Esophagus squamous epithelium (tissue), 5 donors: Measurements from ENCODE around the gene ARHGEF11. TPM values are rescaled to one million over a fixed set of nuclear protein-coding genes. Genes with fewer than 3 reads are reported as not detected.

Experiments used
- DNase-seq: peaks from one replicate; lab custom pipeline; 2025; lab: John Stamatoyannopoulos, UW
- H3K27ac ChIP-seq, 4 donors: fragments of 200-600 bp; sonication (generic); one replicate each; pipeline ENCODE4 v1.5.1; 2016 to 2019; ENCODE audit warnings: mild to moderate bottlenecking in 1 of 4
- H3K27me3 ChIP-seq, 4 donors: fragments of 200-600 bp; sonication (generic); 1 replicate in 3 of 4; 2 replicates in 1 of 4; pipeline versions ENCODE4 v1.5.1 to v1.6.0; 2017 to 2021; ENCODE audit warnings: antibody characterized with exemption in 1 of 4
- H3K36me3 ChIP-seq, 3 donors: fragments of 200-600 bp; sonication (generic); one replicate each; pipeline ENCODE4 v1.5.1; 2016 to 2019
- H3K4me1 ChIP-seq, 3 donors: fragments of 200-600 bp; sonication (generic); one replicate each; pipeline ENCODE4 v1.5.1; 2017 to 2019
- H3K4me3 ChIP-seq, 4 donors: fragments of 200-600 bp; sonication (generic); 1 replicate in 3 of 4; 2 replicates in 1 of 4; pipeline ENCODE4 v1.5.1; 2016 to 2019; ENCODE audit warnings: mild to moderate bottlenecking in 2 of 4, moderate library complexity in 1 of 4
- H3K9me3 ChIP-seq, 3 donors: fragments of 200-600 bp; sonication (generic); one replicate each; pipeline ENCODE4 v1.5.1; 2016 to 2019
- POLR2A ChIP-seq, 4 donors: fragments of 450-650 bp; IDR thresholded peaks; one replicate each; pipeline ENCODE4 v1.6.1; 2017; ENCODE audit warnings: antibody characterized with exemption in 4 of 4, mild to moderate bottlenecking in 4 of 4, moderate library complexity in 3 of 4
- WGBS, 2 donors: methylation state at CpG; one replicate each; pipeline ENCODE4 v1.1.5; 2018; 5-methylcytosine and 5-hydroxymethylcytosine counted together
- intact Hi-C: fragments of 100-400 bp; cut with DNase I; formaldehyde crosslinking; loops from one replicate; pipeline ENCODE4 v1.15.0; 2022
- total RNA-seq, 4 donors: library from RNA; depleted of rRNA; stranded (reverse); fragments of >200 nt; gene quantifications; one replicate each; pipeline ENCODE4 v1.1.0, GENCODE V29; 2016
- TF ChIP-seq, protein P1 (sequence below), 6 experiments: fragments of 450-650 bp in 4 of 6; fragments of 200-600 bp in 2 of 6; sonication (generic) in 2 of 6; IDR thresholded peaks; one replicate each; pipeline ENCODE4 v1.5.1; 2016 to 2019; ENCODE audit warnings: antibody characterized with exemption in 6 of 6, mild to moderate bottlenecking in 4 of 6, moderate library complexity in 4 of 6
- donor health status: DM: yes; HTN: yes; CAD: no.

ARHGEF11 gene
- total RNA-seq, 4 donors from 2014 or later: 15.5 to 24.2 (median 19.4) TPM

GRCh38 chr1:157019457-157019856 is 26.1 kb downstream of the ARHGEF11 start:
- H3K27ac ChIP-seq: no peak overlapping the region
- intact Hi-C loops: no loop called here
- no peaks in the 10 kb centered on the region for H3K27me3 ChIP-seq
- TF ChIP-seq, protein P1, sequence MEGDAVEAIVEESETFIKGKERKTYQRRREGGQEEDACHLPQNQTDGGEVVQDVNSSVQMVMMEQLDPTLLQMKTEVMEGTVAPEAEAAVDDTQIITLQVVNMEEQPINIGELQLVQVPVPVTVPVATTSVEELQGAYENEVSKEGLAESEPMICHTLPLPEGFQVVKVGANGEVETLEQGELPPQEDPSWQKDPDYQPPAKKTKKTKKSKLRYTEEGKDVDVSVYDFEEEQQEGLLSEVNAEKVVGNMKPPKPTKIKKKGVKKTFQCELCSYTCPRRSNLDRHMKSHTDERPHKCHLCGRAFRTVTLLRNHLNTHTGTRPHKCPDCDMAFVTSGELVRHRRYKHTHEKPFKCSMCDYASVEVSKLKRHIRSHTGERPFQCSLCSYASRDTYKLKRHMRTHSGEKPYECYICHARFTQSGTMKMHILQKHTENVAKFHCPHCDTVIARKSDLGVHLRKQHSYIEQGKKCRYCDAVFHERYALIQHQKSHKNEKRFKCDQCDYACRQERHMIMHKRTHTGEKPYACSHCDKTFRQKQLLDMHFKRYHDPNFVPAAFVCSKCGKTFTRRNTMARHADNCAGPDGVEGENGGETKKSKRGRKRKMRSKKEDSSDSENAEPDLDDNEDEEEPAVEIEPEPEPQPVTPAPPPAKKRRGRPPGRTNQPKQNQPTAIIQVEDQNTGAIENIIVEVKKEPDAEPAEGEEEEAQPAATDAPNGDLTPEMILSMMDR (IDR thresholded peaks at IDR 0.05): no peak
- no peak for TF ChIP-seq POLR2A (IDR thresholded peaks at IDR 0.05)
- no peak overlapping the region for H3K4me3 ChIP-seq
- no peaks in the 10 kb centered on the region for H3K4me1 ChIP-seq
- H3K36me3 ChIP-seq: peaks cover 0 to 4% (median 0%) of the 10 kb centered on the region in 3 donors
- DNase-seq: no peak
- peaks cover 0 to 18% (median 10%) of the 10 kb centered on the region in 3 donors for H3K9me3 ChIP-seq

GRCh38 chr1:157011845-157012244 is 33.7 kb downstream of the ARHGEF11 start:
- Histone ChIP-seq H3K9me3 (no peaks in the 10 kb centered on the region), H3K36me3 (no peaks in the 10 kb centered on the region), H3K27me3 (no peaks in the 10 kb centered on the region), H3K27ac (no peak overlapping the region), H3K4me3 (no peak overlapping the region), H3K4me1 (peaks cover 0 to 15% (median 0%) of the 10 kb centered on the region in 3 donors)
- no peak for TF ChIP-seq POLR2A (IDR thresholded peaks at IDR 0.05)
- TF ChIP-seq, protein P1 (IDR thresholded peaks at IDR 0.05): no peak
- WGBS, 2 donors: 89 to 91% methylated on average over 3 of the region's 3 CpGs
- intact Hi-C loops: no loop called here
- no peak for DNase-seq

DNA sequence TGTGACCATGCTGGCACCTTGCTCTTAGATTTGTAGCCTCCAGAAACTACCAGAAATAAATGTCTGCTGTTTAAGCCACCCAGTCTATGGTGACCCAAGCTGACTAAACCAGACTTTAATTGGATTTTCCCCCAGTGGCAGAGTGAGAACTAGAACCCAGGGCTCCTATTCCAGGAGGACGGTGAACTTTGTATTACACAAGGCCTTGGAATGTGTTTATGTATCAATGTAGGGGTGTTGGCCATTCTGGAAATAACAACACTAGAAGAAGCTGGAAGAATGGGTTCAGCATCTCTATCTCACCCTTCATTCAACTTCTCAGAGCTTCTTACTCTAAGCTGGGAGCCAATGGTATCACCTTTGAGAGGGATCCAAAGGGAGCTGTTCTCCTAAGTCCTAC is 37.0 kb downstream of the ARHGEF11 start:
- 79 to 89% methylated on average over 1 of the region's 1 CpG for WGBS, 2 donors
- TF ChIP-seq, protein P1 (IDR thresholded peaks at IDR 0.05): no peak
- no peak for TF ChIP-seq POLR2A (IDR thresholded peaks at IDR 0.05)
- peaks cover 0 to 19% (median 0%) of the 10 kb centered on the region in 3 donors for H3K4me1 ChIP-seq
- no peaks in the 10 kb centered on the region for H3K9me3 ChIP-seq
- H3K36me3 ChIP-seq: no peaks in the 10 kb centered on the region
- no peak overlapping the region for H3K4me3 ChIP-seq
- no peak overlapping the region for H3K27ac ChIP-seq
- no peaks in the 10 kb centered on the region for H3K27me3 ChIP-seq
- DNase-seq: no peak
- intact Hi-C loops: no loop called here

- peaks cover 0 to 19% (median 0%) of the 10 kb centered on the region in 3 donors for H3K4me1 ChIP-seq
- intact Hi-C loops: no loop called here
Measured at GRCh38 chr1:157007306-157007705, 38.2 kb downstream of the ARHGEF11 start.

GRCh38 chr1:157006676-157007075 is 38.9 kb downstream of the ARHGEF11 start:
- Histone ChIP-seq H3K27ac (no peak overlapping the region), H3K27me3 (no peaks in the 10 kb centered on the region), H3K4me3 (no peak overlapping the region), H3K9me3 (no peaks in the 10 kb centered on the region), H3K36me3 (no peaks in the 10 kb centered on the region), H3K4me1 (peaks cover 0 to 19% (median 0%) of the 10 kb centered on the region in 3 donors)
- WGBS, 2 donors: 35 to 53% methylated on average over 2 of the region's 2 CpGs
- intact Hi-C loops: no loop called here
- TF ChIP-seq, protein P1 (IDR thresholded peaks at IDR 0.05): no peak
- TF ChIP-seq POLR2A (IDR thresholded peaks at IDR 0.05): no peak
- no peak for DNase-seq

More at GRCh38 chr1:157007306-157007705, 38.2 kb downstream of the ARHGEF11 start:
- Histone ChIP-seq H3K9me3 (no peaks in the 10 kb centered on the region), H3K4me3 (no peak overlapping the region), H3K36me3 (no peaks in the 10 kb centered on the region), H3K27me3 (no peaks in the 10 kb centered on the region), H3K27ac (no peak overlapping the region)
- TF ChIP-seq, protein P1 (IDR thresholded peaks at IDR 0.05): no peak
- TF ChIP-seq POLR2A (IDR thresholded peaks at IDR 0.05): no peak
- 55 to 58% methylated on average over 5 of the region's 5 CpGs for WGBS, 2 donors
- no peak for DNase-seq
